Ramos (cell line): Measurements from ENCODE around the gene YTHDC1.

Experiments
- in situ Hi-C: fragments of 300-500 bp; cut with MboI; formaldehyde crosslinking; loops from one replicate; pipeline ENCODE4 v1.14.3; 2022; ENCODE audit warnings: low sequenced_read_pairs; ENCODE audit not compliant: unreplicated experiment

Gene YTHDC1

DNA sequence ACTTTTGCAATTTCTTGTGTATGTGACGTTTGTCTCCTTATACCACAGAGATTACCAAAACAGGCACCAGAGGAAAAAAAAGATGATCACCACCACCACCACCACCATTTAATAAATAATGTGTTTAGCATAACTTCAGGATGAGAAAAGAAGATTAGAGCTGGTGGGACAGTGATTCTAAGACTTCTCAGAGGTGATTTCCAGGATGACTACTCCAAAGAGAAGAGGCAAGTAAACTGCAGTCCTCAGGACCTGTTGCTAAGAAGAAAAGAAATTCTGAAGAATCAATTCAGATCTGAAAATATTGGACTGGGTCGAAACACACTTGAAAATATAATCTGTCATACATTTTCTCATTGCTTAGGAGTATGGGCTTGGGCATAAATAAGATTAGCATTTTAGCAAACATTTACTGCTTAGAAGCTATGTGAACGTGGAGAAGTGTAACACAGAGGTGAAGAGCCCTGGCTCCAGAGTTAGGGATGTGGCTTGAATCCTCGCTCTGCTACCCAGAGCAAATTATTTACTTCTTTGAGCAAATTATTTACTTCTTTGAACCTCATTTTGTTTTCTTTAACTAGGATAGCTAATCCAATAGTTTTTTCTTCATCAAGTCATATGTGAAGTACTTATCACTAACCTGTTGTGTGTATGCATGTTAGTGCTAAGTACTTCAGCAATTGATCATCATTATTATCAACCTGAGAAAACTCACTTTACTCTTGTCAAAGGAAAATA, 10.5 kb upstream of the YTHDC1 start:
- in situ Hi-C loops: no loop called here

DNA sequence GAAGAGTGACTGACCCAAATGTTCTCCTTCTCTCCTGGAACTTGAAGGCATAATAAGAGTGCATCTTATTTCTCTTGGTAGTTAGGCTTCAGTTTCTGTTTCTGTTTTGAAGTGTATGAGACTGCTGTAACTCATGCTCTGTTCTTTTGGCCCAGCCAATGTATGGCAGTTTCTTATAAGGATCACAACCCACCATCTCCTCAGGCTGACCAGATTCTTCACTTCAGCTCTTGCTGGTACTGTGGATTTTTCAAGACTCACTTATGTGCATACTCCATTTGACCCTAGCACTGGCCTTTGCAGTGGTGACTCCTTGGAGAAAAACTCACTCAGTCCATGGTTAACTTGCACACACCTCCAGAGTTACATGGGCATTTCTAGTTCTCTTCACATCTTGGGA, 9.6 kb upstream of the YTHDC1 start:
- in situ Hi-C loops: no loop called here

DNA sequence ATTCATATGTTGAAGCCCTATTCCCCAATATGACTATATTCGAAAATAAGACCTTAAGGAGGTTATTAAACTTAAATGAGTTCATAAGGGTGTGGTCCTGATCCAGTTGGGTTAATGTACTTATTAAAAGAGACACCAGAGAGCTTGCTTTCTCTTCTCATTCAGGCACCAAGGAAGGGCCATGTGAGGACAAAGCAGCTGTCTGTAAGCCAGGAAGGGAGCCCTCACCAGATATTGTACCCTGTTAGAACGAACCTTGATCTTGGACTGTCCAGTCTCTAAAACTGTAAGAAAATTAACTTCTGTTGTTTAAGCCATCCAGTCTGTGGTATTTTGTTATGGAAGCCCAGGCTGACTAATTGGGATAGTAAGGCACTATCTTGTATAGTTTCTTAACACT, 9.1 kb upstream of the YTHDC1 start:
- in situ Hi-C loops: no loop called here

DNA sequence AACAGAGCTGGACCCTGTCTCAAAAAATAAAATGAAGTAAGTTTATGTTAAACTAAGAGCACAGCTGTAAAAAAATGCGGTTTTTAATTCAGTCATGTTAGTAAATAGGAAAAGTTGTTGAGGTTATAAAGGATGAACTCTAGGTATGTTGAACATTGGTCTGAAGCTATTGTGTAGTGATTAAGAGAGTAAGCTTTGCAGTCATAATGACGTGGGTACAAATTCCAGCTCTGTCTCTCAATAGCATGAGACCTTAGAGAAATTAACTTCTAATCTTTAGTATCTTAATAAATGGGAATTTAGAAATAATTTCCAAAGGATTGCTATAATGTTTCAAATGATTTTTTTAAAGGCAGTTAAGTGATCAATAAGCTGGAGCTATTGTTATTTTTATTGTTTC, 2.9 kb upstream of the YTHDC1 start:
- in situ Hi-C loops: no loop called here

DNA sequence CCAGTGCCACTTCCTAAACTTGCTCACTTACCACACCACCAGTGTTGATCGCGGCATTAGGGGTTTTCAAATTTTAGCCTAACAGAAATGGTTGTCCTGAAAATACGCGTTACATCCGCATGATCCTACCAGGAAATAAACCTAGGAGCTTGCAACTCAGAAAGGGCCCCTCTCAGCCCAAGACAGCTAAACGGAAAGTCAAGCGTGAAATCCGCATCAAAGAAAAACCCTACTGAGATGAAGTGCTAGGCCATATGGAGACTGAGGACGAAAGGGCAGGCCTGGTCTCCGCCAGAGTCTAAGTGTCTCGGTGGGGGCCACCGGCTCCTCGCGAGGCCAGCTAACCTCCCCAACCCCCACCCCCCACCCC, 626 bp downstream of the YTHDC1 start:
- in situ Hi-C loops: no loop called here

DNA sequence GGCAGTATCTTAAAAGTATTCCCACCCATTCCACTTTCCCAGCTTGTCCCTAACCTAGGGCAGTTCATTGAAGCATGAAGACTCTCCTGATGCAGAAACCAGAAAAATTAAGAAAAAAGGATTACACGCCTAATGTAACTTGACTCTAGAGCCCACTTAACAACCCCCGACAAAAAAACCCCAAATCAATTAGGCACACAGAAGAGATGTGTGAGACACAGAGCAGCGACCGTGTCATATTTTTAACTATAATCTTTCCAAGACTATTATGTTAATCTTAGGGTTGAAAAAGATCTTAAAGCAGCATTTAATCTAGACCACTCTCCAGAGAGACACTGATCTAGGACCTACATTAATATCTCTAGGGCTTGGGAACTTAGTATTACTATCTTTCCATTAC, 1.3 kb downstream of the YTHDC1 start:
- in situ Hi-C loops: no loop called here

DNA sequence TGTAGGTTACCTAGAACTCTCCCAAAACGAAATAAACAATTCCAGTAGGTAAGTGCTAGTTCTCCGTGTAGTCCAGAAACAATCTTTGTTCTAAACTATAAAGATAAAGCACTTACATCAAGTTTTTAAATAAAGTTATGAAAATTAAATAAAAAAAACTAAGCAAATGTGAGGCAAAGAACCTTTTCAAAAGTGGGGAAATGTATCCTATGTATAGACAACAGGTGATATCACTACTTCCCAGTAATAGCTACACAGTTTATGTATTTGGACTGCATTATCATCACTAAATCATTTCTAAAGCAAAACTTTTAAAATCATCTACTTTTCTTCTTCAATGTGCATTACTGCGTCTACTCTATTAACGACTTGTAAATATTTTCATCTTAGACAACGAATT, 2.0 kb downstream of the YTHDC1 start:
- in situ Hi-C loops: no loop called here

DNA sequence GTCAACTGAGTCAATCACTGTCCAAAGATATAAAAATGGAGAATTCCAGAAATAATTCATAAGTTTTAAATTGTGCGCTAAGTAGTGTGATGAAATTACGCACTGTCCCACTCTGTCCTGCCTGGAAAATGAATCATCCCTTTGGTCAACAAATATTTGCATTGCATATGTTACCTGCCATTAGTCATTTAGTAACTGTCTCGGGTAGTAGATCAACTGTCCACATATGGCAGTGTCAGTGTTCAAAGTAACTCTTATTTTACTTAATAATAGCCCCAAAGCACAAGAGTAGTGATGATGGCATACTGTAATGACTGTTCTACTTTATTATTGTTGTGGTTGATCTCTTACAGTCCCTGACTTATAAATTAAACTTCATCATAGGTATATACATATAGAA, 3.4 kb downstream of the YTHDC1 start:
- in situ Hi-C loops: no loop called here

DNA sequence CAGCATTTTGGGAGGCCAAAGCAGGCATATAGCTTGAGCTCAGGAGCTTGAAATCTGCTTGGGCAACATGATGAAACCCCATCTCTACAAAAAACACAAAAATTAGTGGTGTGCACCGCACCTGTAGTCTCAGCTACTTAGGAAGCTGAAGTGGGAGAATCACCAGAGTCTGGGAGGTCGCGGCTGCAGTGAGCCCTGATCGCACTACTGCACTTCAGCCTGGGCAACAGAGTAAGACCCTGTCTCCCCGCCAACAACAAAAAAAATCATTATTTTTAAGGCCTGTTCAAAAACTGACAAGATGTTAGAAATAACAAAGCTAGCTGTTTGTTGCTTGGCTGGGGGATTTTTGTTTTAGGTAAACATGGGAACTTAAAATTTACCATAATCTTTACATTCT, 5.1 kb downstream of the YTHDC1 start:
- in situ Hi-C loops: no loop called here

DNA sequence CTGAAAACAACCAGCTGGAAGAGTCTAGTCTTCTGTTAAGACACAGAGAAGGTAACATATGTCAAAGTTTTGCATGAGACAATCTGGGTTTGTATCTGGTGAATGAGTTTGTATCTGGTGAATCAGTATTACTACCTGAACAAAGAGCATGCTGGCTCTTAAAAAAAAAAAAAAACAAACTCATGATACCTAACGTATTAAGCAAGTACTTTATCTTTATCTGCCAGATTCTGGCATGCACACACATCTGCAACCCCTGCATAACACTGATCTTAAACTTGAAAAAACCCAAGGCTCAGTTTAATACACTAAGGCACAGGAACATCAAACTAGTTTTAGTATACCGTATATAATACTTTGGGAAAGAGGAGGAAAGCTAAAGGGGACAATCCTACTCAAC, 5.8 kb downstream of the YTHDC1 start:
- in situ Hi-C loops: no loop called here

DNA sequence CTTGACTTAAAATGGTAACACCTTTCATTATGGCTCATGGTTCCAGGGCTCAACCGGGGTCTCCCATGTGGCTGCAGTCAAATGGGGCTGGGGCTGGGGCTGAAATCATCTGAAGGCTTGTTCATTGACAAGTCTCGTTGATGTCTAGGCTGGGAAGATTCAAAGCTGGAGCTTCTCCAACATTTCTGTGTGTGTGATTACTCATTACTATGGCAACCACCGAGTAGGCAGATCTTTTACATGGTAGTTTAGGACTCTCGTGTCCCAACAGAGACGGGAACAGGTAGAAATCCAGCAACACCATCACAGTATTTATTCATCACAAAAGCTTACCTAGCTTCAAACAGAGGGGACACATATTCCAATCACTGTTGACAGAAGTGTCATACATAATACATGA, 7.8 kb downstream of the YTHDC1 start:
- in situ Hi-C loops: no loop called here

DNA sequence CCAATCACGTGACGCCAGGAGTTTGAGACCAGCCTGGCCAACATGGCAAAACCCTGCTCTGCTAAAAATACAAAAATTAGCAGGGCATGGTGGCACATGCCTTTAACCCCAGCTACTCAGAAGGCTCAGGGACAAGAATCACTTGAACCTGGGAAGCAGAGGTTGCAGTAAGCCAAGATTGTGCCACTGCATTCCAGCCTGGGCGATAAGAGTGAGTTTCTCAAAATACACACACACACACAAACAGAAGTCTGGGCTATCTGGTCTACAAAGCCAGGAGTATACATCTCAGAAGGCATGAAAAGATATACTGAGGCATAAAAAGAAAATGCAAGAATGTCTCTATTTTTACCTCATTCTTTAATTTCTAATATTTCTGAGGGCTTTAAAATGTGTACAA, 11.3 kb downstream of the YTHDC1 start:
- in situ Hi-C loops: no loop called here

DNA sequence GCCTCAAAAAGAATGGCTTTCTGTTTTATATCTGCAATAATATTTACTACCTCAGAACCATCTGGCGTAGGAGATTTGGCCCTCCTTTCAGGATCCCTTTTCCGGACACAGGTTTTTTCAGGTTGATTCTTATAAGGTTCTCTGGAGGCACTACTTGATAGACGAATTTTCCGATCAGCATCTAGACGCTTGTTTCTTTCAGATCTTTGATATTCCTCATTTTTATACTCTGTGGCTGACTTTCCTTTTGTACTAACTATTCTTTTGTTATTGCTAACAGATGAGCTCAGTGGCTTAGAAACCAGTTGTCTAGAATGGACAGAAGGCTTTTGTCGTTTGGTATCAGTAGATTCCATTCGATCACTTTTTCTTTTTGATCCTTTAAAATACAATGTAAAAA, 12.4 kb downstream of the YTHDC1 start:
- in situ Hi-C loops: no loop called here

DNA sequence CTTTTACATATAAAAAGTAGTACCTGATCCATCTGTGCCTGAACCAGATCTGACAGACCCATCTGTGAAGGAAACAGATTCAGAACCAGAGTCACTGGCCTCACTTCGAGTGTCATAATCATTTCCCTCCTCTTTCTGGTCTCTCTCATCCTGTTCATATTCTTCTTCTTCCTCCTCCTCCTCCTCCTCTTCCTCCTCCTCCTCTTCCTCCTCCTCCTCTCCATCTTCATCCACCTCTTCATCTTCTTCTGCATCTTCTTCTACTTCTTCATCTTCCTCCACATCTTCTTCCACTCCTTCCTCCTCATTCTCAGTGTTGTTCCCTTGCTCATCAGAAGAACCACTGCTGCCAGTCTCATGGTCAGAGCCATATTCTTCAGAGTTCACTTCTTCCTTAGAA, 12.9 kb downstream of the YTHDC1 start:
- in situ Hi-C loops: no loop called here

DNA sequence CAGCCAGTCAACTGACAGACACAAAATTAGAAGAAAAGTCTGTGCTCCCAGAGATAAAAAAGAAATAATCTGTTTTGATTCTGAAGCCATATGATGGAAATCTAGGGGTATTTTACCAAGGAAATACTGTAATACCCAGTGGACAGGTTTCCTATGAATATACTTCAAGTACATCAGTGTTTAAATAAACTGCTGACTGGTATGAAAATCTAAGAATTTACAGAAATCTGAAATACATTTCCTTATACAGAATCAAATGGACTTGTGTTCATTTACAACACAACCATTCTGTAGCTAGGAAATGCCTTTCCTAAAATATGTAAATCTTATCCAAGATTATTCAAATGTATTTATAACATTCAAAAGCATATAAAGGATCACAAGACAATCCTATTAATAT, 13.4 kb downstream of the YTHDC1 start:
- in situ Hi-C loops: no loop called here

DNA sequence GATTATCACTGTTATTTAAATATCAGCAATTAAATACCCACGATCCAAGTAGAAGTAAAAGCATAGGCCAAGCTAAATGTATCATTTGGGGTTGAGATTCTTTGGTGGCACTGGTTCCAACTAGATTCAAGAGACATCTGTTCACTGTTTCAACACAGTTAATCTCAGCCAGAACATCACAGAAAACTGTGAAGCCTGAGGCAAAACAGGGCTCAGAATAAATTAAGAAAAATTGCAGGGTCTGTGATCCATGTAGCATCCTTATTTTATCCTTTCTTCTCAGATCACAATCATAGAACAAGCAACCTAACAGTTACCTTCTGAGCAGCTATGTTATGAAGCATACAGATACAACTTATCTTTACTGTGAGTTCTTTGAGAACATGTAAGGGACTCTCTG, 23.7 kb downstream of the YTHDC1 start:
- in situ Hi-C loops: no loop called here

DNA sequence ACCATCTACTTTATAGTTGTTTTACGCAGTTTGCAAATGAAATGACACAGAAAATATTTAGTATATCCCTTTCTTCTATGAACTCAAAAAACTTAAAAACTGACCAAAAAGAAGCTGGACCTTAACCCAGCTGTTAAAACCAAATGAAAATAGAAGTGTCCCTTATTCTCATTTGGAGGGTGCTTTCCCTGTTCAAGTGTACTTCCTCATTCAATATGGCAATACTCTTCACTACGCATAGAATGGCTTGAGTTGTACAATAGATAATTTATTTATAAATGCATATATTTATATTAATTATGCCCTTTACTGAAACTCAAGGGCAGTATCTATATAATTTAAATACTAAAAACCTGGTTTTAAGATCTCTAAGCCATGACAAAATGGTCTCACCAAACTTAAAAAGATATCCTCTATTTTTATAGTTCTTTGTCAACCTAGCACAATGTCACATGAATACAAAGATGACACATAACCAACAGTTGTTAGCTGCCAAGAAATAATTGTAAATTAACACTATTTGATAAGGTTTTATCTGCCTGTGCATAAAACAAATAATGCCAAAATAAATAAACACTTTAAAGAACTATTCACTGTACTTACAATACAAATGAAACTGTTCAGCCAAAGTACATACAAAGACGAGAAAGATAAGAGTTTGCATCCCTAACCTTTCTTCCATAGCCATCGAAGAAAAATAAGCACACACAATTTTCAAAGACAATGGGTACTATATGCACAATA, 25.2 kb downstream of the YTHDC1 start:
- in situ Hi-C loops: no loop called here

DNA sequence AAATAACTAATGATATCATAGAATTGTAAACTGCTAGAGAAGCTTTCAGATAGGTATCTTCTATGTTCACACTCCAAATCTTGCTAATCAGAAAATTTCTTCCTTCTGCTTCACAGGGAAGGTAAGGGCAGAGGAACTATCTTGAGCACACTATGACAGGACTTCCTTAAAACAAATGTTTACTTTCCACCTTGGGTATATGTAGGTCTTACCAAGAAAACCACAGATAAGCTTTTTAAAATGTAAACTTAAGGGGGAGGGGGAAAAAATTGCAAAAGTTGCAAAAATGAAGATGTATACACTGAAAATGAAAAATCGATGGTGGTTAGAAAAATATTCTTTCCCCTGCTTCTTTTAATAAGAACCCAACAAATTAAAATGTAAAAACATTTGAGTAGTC, 30.9 kb downstream of the YTHDC1 start:
- in situ Hi-C loops: no loop called here

DNA sequence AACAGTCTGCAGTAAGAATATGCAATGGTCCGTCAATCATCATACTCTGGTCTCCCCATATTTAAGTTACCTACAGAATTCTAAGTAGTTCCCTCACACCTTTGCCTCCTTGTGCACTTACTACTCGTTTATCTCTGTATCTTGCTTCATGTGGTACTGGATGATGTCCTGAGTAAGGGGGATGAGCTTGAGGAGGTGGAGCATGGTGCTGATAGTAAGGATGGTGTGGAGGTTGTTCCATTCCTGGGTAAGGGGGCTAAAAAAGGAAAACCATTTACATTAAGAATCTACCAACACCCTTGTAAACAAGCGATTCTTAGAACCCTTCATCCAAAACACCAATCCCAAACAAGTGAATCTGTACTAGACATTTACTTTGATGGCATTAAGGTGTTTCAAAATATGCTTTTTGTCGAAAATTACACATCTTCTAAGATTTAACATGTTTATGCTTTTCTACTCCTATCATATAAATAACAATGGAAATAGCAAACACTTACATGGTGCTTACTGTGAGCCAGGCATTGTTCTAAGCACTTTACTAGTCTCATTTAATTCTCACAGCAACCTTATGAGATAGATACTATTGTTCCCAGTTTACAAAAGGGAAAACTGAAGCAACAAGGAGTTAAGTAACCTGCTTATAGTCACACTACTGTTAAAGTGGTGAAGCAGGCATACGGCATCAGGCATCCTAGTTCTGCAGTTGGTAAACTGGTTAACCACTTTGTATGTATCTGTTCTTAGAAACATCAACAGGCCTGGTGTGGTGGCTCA, 33.5 kb downstream of the YTHDC1 start:
- in situ Hi-C loops: no loop called here

DNA sequence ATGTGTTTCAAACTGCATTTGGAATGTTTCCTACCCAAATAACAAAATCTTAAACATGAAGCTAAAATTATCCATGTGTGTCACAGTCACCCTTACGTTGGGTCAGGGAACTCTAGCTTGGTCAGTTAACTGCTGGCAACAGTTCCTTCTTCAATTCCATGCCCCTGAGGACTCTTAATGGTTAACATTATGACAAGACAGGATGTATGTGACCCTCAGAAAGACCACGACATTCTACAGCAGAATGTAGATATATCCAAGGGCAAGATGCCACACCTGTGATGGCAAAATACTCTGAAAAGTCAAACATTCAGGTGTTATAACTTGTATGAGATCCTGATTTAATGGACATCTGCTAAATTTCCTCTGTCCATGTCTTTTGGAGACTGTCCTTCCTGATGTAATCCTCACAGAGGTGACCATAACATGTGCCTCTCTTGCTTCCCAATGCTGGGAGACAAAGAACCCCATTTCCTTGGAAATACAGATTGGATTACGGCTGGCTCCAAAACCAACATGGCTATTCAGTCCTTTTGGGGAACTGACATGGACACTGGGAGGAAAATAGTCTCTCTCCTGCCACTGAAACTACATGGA, 39.1 kb downstream of the YTHDC1 start:
- in situ Hi-C loops: no loop called here

DNA sequence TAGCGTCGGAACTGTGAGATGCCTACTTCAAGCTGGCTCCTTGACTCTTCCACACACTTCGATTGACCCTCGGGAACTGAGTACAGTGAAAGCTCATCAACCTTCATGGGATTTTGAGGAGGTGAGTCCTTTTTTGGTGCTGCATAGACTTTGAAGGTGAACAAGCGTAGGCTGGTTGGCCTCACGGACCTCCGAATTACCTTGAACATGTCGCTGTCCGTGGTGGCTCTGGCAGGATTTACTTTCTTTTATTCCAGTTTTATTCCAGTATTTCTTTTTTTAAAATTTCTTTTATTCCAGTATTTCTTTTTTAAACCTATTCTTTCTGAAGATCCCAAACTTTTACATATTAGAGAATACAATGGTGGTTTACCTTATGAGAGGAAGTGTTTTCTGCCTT, 45.2 kb downstream of the YTHDC1 start:
- in situ Hi-C loops: no loop called here
